GM21825 (cell line): ENCODE results near the gene NAA30.

Experiments
- ATAC-seq: cut with Tn5 transposase; IDR thresholded peaks from one replicate; pipeline ENCODE4 v1.9.1; 2021; ENCODE audit warnings: mild to moderate bottlenecking, moderate library complexity; ENCODE audit not compliant: unreplicated experiment

The NAA30 gene

GRCh38 chr14:57391517-57392195 lies 1.3 kb downstream of the NAA30 start:
- no peak for ATAC-seq

- no peak for ATAC-seq
Measured at GRCh38 chr14:57392830-57393229, 2.4 kb downstream of the NAA30 start.

GRCh38 chr14:57400556-57401494 lies 10.4 kb downstream of the NAA30 start:
- ATAC-seq = no peak

- no peak for ATAC-seq
Measured at GRCh38 chr14:57401501-57401900, 11.1 kb downstream of the NAA30 start.

GRCh38 chr14:57402173-57402852 lies 11.9 kb downstream of the NAA30 start:
- ATAC-seq = no peak

- no peak for ATAC-seq
Measured at GRCh38 chr14:57403521-57403864, 13.1 kb downstream of the NAA30 start.

- ATAC-seq = no peak
Measured at GRCh38 chr14:57405562-57405961, 15.2 kb downstream of the NAA30 start.

GRCh38 chr14:57408037-57408436 lies 17.7 kb downstream of the NAA30 start:
- ATAC-seq = no peak

GRCh38 chr14:57408634-57409033 lies 18.2 kb downstream of the NAA30 start:
- ATAC-seq = no peak

GRCh38 chr14:57412341-57412740 lies 22.0 kb downstream of the NAA30 start:
- ATAC-seq = no peak

GRCh38 chr14:57413849-57414248 lies 23.5 kb downstream of the NAA30 start:
- no peak for ATAC-seq

GRCh38 chr14:57417228-57417627 lies 26.8 kb downstream of the NAA30 start:
- no peak for ATAC-seq

- no peak for ATAC-seq
Measured at GRCh38 chr14:57418999-57419398, 28.6 kb downstream of the NAA30 start.

- ATAC-seq = no peak
Measured at GRCh38 chr14:57420033-57420432, 29.6 kb downstream of the NAA30 start.

GRCh38 chr14:57420986-57421385 lies 30.6 kb downstream of the NAA30 start:
- no peak for ATAC-seq

- ATAC-seq = no peak
Measured at GRCh38 chr14:57435923-57436322, 45.5 kb downstream of the NAA30 start.

GRCh38 chr14:57461777-57462320 lies 71.5 kb downstream of the NAA30 start:
- no peak for ATAC-seq

- no peak for ATAC-seq
Measured at GRCh38 chr14:57462551-57462950, 72.2 kb downstream of the NAA30 start.

- peak; percentile 95 for ATAC-seq
Measured at GRCh38 chr14:57464008-57464730, 73.8 kb downstream of the NAA30 start.
